Activated T-cell treated with anti-CD3 and anti-CD28 coated beads, Interleukin-2, amount 50 U/mL, for 72 hours (primary cell): ENCODE results near the gene SLAMF6. TPM values are rescaled to one million over a fixed set of nuclear protein-coding genes. Genes with fewer than 3 reads are reported as not detected.

Source experiments
- ATAC-seq, 2 donors: fragments of 150-1000 bp; cut with Tn5 transposase; replicated peaks in 1 of 2; 2 replicates each; pipeline ENCODE4 v1.10.0; 2021; ENCODE audit warnings: moderate library complexity in 2 of 2, mild to moderate bottlenecking in 1 of 2
- DNase-seq, 2 donors: peaks; one replicate each; pipeline ENCODE4 v3.0.0; 2021 to 2022; ENCODE audit warnings: mixed read lengths in 1 of 2
- H3K27ac Mint-ChIP-seq: one replicate; pipeline ENCODE4 v1.8.0; 2022; ENCODE audit warnings: mild to moderate bottlenecking, moderate library complexity, mixed read lengths
- H3K27me3 Mint-ChIP-seq: one replicate; pipeline ENCODE4 v1.8.0; 2022; ENCODE audit warnings: low read depth, mixed read lengths
- H3K36me3 Mint-ChIP-seq, 2 donors: one replicate each; pipeline ENCODE4 v1.8.0; 2022; ENCODE audit warnings: mixed read lengths in 2 of 2, mild to moderate bottlenecking in 1 of 2; ENCODE audit not compliant: insufficient read depth in 2 of 2
- H3K4me1 Mint-ChIP-seq: one replicate; pipeline ENCODE4 v1.8.0; 2022; ENCODE audit warnings: low read depth, mixed read lengths
- H3K4me3 Mint-ChIP-seq, 2 donors: one replicate each; pipeline ENCODE4 v1.8.0; 2022; ENCODE audit warnings: mild to moderate bottlenecking in 2 of 2, mixed read lengths in 2 of 2, moderate library complexity in 2 of 2
- H3K9me3 Mint-ChIP-seq, 2 donors: one replicate each; pipeline ENCODE4 v1.8.0; 2022; ENCODE audit warnings: mixed read lengths in 2 of 2
- total RNA-seq, 2 donors: library from RNA; stranded (reverse); gene quantifications; one replicate each; pipeline ENCODE4 v1.2.3, GENCODE V29; 2022

The SLAMF6 gene
- total RNA-seq, 2 donors from 2014 or later, result 41.6 to 48.8 TPM

- Mint-ChIP-seq H3K27ac (no peak overlapping the region), H3K9me3 (peaks cover 0 to 2% of the 10 kb centered on the region in 2 donors), H3K27me3 (no peaks in the 10 kb centered on the region), H3K4me3 (peak overlapping the region; percentile 13 to 19), H3K36me3 (no peaks in the 10 kb centered on the region), H3K4me1 (peaks cover 69% of the 10 kb centered on the region)
- DNase-seq (no peak), ATAC-seq (no peak)
These were observed 76.0 kb downstream of the SLAMF6 start for GRCh38 chr1:160446945-160447600.

GRCh38 chr1:160439718-160440117 lies 83.3 kb downstream of the SLAMF6 start:
- ATAC-seq, result no peak
- Mint-ChIP-seq H3K27me3 (no peaks in the 10 kb centered on the region), H3K36me3 (peaks cover 7 to 11% of the 10 kb centered on the region in 2 donors)

GRCh38 chr1:160438935-160439334 lies 84.1 kb downstream of the SLAMF6 start:
- Mint-ChIP-seq H3K27me3 (no peaks in the 10 kb centered on the region), H3K4me1 (peaks cover 41% of the 10 kb centered on the region), H3K4me3 (peak overlapping the region; percentile 77 to 84), H3K36me3 (peaks cover 13 to 18% of the 10 kb centered on the region in 2 donors), H3K27ac (peak overlapping the region; percentile 91), H3K9me3 (peaks cover 10% of the 10 kb centered on the region in 2 donors)
- DNase-seq, result no peak
- no peak for ATAC-seq

More at GRCh38 chr1:160439718-160440117, 83.3 kb downstream of the SLAMF6 start:
- H3K9me3 Mint-ChIP-seq, result peaks cover 3% of the 10 kb centered on the region in 2 donors
- H3K4me1 Mint-ChIP-seq, result peaks cover 40% of the 10 kb centered on the region
- H3K4me3 Mint-ChIP-seq, result no peak overlapping the region
- no peak overlapping the region for H3K27ac Mint-ChIP-seq
- DNase-seq, result no peak

GRCh38 chr1:160438317-160438918 lies 84.6 kb downstream of the SLAMF6 start:
- Mint-ChIP-seq H3K9me3 (peaks cover 10 to 11% of the 10 kb centered on the region in 2 donors), H3K4me1 (peaks cover 41% of the 10 kb centered on the region), H3K36me3 (peaks cover 14 to 23% of the 10 kb centered on the region in 2 donors), H3K4me3 (peak overlapping the region; percentile 77 to 84), H3K27ac (peak overlapping the region; percentile 91), H3K27me3 (no peaks in the 10 kb centered on the region)
- DNase-seq, result no peak
- peak; percentile 15 to 23 for ATAC-seq

- Mint-ChIP-seq H3K36me3 (peaks cover 15 to 25% of the 10 kb centered on the region in 2 donors), H3K27me3 (no peaks in the 10 kb centered on the region), H3K9me3 (peaks cover 10 to 13% of the 10 kb centered on the region in 2 donors), H3K4me1 (peaks cover 45% of the 10 kb centered on the region), H3K4me3 (peak overlapping the region; percentile 77 to 84), H3K27ac (peak overlapping the region; percentile 91)
- peak; percentile 32 to 41 for DNase-seq
- peak; percentile 95 to 97 for ATAC-seq
These were observed 85.4 kb downstream of the SLAMF6 start for GRCh38 chr1:160437432-160438316.

- Mint-ChIP-seq H3K36me3 (peaks cover 15 to 25% of the 10 kb centered on the region in 2 donors), H3K4me1 (peaks cover 52% of the 10 kb centered on the region), H3K4me3 (peak overlapping the region; percentile 45 to 84), H3K27me3 (no peaks in the 10 kb centered on the region), H3K27ac (peak overlapping the region; percentile 91), H3K9me3 (peaks cover 10 to 13% of the 10 kb centered on the region in 2 donors)
- ATAC-seq (no peak), DNase-seq (no peak)
These were observed 86.1 kb downstream of the SLAMF6 start for GRCh38 chr1:160436966-160437365.

Other genes with a start within 250 kb of the SLAMF6 start
- 10 to 100 TPM; 48.8 to 49.1 TPM for gene PEX19, start 238.1 kb downstream of the SLAMF6 start, total RNA-seq
- gene COPA, start 180.0 kb downstream of the SLAMF6 start, total RNA-seq, result 100 to 1,000 TPM; 198 to 201 TPM
- 10 to 100 TPM; 65.2 to 66.3 TPM for gene NCSTN, start 179.9 kb downstream of the SLAMF6 start, total RNA-seq
- under 1 TPM; 0.32 to 0.60 TPM for gene NHLH1, start 156.2 kb downstream of the SLAMF6 start, total RNA-seq
- under 1 TPM; 0.28 to 0.55 TPM for gene VANGL2, start 122.7 kb downstream of the SLAMF6 start, total RNA-seq
- 10 to 100 TPM; 10.2 to 16.0 TPM for gene CD84, start 56.2 kb upstream of the SLAMF6 start, total RNA-seq
- 100 to 1,000 TPM in 1 of 2 donors, 10 to 100 TPM in 1; 81.4 to 134 TPM for gene SLAMF1, start 123.8 kb upstream of the SLAMF6 start, total RNA-seq
- 100 to 1,000 TPM; 215 to 220 TPM for gene CD48, start 188.6 kb upstream of the SLAMF6 start, total RNA-seq
- gene SLAMF7, start 216.0 kb upstream of the SLAMF6 start, total RNA-seq, result 10 to 100 TPM; 42.6 to 68.3 TPM